HG03039 (cell line): ENCODE data around the gene KLHDC1.
A peak's percentile ranks its signal among the peaks of the same experiment; 100 is the strongest.
"Not testable (repeated sequence)": the region's sequence is repeated elsewhere in the genome, so short reads cannot be mapped to it uniquely, and the experiment has no call there.

Experiments
- ATAC-seq: cut with Tn5 transposase; IDR thresholded peaks from one replicate; pipeline ENCODE4 v1.9.1; 2021; ENCODE audit warnings: mild to moderate bottlenecking, moderate library complexity; ENCODE audit not compliant: unreplicated experiment

Gene KLHDC1

GRCh38 chr14:49692811-49693734 lies at the start of gene KLHDC1:
TSS of gene KLHDC1 (plus strand) at chr14:49693120. CDS start at chr14:49693195, 75 bp downstream.
- ATAC-seq, result peak; percentile 48

- ATAC-seq, result no peak
Measured at GRCh38 chr14:49653508-49653907, 39.4 kb upstream of the KLHDC1 start.

DNA sequence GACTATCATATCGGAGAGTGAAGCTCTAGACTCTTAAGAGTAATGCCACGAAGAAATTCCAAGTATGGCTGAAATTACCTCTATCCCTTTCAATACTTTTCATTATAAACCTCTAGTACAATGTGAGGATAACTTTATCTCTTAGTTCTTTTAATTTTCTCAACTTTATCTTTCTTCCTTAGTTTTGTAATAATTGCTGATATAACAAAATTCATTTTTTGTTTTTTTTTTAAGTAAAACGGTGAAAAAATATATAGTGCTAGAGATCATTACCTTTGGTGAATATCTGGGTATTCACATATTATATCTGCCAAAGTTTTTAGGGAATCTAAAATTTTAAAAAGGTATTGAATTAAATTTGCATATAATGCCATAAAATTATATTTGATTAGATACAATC lies 38.4 kb upstream of the KLHDC1 start:
- ATAC-seq, result no peak

GRCh38 chr14:49657500-49657899 lies 35.4 kb upstream of the KLHDC1 start:
- not testable (repeated sequence) for ATAC-seq

- no peak for ATAC-seq
Measured at GRCh38 chr14:49659526-49660455, 33.1 kb upstream of the KLHDC1 start.

DNA sequence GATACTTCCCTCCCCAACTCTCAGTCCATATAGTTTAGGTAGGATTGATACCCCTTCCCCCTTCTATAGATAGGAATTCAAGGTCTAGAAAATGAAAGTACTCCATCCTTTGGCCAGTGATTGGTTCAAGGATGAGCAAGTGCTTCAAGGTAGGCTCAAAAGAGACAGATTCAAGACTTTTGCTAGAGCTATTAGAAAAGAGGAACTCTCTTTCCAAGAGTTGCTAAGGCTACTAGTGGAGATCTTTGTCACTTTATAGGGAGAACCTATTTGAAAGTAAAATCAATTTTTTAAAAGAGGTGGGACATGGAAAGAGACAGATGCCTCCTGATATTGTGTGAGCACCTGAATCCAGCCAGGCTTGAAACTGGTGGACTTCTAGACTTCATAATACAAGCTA lies 22.4 kb upstream of the KLHDC1 start:
- ATAC-seq, result no peak

GRCh38 chr14:49673586-49673985 lies 19.3 kb upstream of the KLHDC1 start:
- no peak for ATAC-seq

DNA sequence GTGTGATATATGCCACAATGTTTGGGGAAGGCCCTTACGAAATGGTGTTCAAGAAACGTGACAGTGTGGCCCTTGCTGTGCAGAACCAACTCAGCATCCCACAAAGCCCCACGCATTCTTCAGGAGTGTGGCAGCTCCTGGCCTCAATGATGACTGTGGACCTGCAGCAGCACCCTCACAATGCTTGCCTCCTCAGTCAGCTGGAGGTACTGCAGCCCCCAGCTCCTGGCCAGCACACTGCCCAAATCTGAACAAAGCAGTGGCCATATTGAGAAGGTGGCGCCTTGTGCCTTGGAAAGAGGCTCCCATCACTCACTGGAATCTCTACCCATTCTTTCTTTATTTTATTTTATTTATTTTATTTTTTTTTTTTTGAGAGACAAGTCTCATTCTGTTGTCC lies 15.3 kb upstream of the KLHDC1 start:
- ATAC-seq, result no peak

DNA sequence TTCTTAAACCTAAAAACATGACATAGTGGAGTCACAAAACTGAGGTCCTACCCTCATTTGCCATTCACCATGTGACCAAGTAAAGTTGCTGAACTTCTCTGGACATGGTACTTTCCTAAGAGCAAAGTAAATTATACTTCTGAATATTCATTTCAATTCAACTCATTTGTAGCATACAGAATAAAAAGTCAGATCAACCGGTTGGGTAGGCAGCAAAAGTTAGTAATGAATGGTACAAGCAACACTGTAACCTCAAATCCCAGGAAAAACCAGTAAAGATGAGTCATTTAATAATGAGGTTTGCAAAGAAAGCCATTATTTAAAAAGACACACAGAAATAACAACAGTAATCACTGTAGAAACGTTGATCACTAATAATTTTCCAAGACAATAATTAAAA lies 13.6 kb upstream of the KLHDC1 start:
- no peak for ATAC-seq

DNA sequence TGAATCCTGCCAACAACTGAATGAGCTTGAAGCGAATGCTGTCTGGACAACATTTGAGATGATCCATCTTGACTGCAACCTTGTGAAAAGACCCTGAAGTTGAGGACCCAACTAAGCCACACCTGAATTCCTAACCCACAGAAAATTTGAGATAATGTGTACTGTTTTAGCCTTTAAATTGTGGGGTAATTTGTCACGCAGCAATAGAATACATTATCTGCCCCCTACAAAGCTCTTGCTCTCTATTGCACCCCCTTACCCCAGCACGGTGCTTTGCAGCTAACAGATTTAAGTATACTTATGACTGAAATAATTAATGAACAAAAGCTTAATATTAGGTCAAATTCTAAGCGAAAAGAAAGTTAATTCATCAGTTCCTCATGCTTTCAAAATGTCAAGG lies 6.5 kb upstream of the KLHDC1 start:
- ATAC-seq, result no peak

DNA sequence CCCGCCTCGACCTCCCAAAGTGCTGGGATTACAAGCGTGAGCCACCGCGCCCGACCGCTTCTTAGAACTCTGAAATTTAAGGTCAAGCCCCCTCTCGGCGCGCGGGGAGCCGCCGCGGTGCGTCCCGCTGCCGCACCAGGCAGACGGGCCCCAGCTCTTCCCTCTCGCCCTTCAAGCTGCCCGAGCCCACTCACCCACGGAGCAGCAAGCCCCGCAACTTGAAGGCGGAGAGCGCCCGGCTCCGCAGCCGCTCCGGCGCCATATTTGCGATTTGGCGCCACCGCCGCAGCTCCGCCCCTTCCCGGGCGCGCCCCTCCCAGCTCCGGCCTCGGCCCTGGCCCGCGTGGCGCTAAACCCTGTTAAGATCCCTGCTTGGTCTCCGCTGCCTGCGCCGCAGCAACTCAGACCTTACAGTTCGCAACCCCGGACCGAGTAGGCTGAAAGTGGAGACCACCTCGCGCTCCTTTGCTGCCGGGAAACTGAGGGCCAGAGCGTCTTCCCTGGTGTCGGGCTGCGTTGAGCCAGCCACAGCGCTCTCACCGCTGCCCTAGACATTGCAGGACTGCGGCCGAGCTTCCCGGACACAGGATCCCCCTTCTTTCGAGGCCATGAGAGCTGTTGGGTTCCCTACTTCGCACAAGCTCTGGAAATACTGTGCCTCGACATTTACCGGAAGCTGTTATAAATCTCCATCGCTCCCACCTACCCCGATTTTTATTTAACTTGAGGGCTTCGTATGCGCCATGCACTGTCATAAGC lies 4.8 kb upstream of the KLHDC1 start, which contains the start of gene POLE2:
Gene POLE2 (minus strand): TSS at position 273 of the 759 bp plus-strand sequence. CDS start 11 bp downstream, at position 262.
- peak; percentile 85 for ATAC-seq

GRCh38 chr14:49688701-49689030 lies 4.3 kb upstream of the KLHDC1 start:
- ATAC-seq, result no peak

GRCh38 chr14:49691031-49691430 lies 1.9 kb upstream of the KLHDC1 start:
- no peak for ATAC-seq

- ATAC-seq, result no peak
Measured at GRCh38 chr14:49692193-49692757, 645 bp upstream of the KLHDC1 start.

GRCh38 chr14:49693735-49694124 lies 810 bp downstream of the KLHDC1 start:
- not testable (repeated sequence) for ATAC-seq

GRCh38 chr14:49702725-49703124 lies 9.8 kb downstream of the KLHDC1 start:
- ATAC-seq, result no peak

DNA sequence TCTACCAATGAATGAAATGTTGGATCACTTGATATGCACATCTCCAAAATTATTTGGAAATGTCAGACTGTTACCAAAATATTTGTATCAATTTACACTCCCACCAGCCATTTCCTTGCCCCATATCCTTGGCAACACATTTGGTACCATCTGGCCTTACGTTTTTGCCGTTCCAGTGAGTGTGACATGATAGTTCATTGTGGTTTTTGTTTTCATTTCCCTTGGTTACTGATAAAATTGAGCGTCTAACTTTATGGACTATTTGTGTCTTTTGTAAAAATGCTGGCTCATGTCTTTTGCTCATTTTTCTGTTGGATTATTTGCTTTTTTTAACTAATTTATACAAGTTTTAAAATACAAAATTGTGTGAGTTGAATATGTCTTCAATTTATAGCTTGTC lies 11.0 kb downstream of the KLHDC1 start:
- no peak for ATAC-seq

GRCh38 chr14:49704471-49704870 lies 11.6 kb downstream of the KLHDC1 start:
- not testable (repeated sequence) for ATAC-seq

GRCh38 chr14:49710993-49711392 lies 18.1 kb downstream of the KLHDC1 start:
- ATAC-seq, result not testable (repeated sequence)

DNA sequence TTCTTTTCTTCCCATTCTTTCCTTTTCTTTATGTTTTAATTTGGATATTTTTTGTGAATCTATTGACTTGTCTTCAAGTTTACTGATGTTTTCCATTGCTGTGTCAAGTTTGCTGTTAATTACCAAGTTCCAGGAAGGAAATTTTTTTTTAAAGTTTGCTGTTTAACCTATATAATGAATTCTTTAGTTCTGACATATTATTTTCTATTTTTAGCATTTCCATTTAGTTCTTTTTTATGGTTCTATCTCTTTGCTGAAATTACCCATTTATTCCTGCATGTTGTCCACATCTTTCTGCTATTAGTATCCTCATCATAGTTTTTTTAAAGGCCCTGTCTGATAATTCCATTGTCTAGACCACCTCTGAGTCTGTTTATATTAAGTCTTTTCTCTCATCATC lies 27.8 kb downstream of the KLHDC1 start:
- no peak for ATAC-seq
